Renal cortical epithelial cell (primary cell): ENCODE data around the gene RAP1GDS1. TPM values are rescaled to one million over a fixed set of nuclear protein-coding genes. Genes with fewer than 3 reads are reported as not detected.
"Not testable (repeated sequence)": the region's sequence is repeated elsewhere in the genome, so short reads cannot be mapped to it uniquely, and the experiment has no call there.

Experiments used
- DNase-seq: peaks from one replicate; pipeline ENCODE4 v3.0.0-alpha.2; 2011; ENCODE audit warnings: low read depth
- total RNA-seq: library from RNA; depleted of rRNA; stranded (reverse); fragments of >200 nt; gene quantifications from 2 replicates; pipeline ENCODE4 v1.2.3, GENCODE V29; 2014

Gene RAP1GDS1
- total RNA-seq, 1 donor from 2014 or later, result 66.8 TPM

DNA sequence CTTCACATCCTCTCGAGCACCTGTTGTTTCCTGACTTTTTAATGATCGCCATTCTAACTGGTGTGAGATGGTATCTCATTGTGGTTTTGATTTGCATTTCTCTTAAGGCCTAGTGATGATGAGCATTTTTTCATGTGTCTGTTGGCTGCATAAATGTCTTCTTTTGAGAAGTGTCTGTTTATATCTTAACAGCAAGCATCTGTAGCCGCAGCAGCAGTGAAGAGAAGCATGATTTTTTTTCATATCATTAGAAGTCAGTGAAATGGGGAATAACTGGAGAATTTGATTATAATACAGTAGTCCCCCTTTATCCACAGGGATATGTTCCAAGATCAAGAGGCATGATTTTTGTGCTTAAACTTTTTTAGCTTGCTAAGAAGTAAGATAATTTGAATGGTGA is 27.5 kb downstream of the RAP1GDS1 start:
- not testable (repeated sequence) for DNase-seq

DNA sequence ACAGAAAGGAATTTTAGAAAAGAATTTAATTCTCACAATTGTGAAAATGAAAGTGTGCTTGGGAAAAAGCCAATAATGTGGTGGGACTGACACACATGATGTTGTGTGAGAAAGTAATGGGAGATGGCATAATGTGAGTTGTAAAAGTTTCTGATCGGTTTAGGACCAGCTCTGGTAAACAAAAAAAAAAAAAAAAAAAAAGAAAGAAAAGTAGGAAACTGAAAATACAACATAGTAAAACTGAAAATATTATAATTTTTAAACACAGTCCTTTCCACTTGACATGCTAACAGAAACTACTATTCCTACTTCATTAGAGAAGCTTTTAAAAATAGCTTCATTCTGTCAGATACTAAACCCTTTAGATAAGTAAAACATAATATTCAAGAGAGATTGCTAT is 28.2 kb downstream of the RAP1GDS1 start:
- no peak for DNase-seq

DNA sequence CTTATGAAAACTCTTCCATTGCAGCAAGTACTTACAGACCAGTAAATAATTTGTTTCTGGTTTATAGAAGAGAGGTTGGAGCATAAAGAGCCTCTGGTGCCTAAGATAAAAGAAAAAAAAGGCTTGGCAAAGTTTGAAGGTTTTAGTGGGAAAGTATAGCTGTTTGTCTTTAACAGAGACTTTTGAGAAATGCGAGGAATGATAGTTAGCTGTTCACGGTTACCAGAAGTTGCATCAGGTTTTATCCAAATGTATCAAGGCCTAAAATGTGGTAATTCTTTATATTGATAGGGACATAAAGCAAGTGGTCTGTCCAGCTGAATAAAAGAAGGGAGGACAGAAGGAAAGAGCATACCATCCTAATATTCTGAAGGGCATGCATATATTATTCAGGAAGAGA is 29.3 kb downstream of the RAP1GDS1 start:
- DNase-seq, result peak; percentile 19

DNA sequence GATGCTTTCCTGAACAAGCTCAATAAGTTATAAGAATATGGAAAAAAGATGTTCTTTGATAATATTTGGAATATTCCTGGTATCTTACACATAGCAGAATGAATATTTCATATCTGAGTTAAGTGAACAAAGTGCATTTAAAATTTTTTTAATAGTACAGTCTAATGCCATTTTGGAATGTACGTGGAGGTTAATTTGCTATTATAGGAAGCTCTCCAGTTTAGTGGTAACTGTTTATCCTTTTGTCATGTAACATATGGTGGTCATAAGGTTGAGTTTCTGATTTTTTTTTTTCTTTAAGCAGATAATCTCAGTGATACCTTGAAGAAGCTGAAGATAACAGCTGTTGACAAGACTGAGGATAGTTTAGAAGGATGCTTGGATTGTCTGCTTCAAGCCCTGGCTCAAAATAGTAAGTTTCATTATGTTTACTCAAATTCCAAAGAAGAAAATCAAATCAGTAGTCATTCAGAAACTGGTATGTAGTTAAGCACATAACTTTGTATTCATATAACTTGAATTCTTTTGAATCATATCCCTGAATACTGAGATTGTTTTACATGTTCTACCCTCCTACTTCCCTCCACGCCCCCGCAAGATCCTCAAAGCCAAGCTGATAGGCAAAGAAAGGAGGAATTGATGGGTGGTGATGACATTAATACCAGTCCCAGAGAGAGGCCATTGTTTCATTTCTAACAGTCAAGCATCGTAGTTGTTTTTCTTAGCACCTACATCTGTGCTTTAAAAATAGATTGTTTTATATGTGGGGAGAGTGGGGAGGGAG is 32.1 kb downstream of the RAP1GDS1 start:
- DNase-seq, result no peak

DNA sequence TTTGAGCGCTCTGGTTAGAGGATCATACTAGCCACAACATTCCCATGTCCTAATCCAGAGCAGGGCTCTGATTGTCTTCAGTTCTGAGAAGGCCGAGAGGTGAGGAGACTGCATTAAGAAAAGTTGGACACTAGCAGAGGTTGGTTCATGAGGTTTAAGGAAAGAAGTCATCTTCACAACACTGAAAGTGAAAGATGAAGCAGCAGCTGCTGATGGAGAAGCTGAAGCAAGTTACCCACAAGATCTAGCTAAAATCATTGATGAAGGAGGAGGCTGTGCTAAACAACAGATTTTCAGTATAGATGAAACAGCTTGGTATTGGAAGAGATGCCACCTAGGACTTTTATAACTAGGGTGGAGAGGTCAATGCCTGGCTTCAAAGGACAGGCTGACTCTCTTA is 36.8 kb downstream of the RAP1GDS1 start:
- no peak for DNase-seq

DNA sequence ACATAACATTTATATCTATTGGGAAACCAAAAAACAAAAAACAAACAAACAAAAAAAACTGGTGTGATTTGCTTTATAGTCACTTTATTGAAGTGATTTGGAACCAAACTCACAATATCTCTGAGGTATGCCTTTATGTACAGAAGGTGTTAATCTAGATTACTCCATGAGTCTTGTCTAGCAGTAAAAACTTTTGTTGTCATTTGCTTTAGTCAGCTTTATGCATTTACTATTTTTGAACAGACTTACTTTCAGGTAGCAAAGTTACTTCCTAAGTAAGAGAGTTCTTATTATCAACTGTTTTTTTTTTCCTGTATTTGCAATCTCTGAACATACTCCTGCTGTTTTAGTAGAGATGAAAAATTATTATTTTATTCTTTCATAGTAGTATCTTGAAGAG is 39.5 kb downstream of the RAP1GDS1 start:
- DNase-seq, result no peak

DNA sequence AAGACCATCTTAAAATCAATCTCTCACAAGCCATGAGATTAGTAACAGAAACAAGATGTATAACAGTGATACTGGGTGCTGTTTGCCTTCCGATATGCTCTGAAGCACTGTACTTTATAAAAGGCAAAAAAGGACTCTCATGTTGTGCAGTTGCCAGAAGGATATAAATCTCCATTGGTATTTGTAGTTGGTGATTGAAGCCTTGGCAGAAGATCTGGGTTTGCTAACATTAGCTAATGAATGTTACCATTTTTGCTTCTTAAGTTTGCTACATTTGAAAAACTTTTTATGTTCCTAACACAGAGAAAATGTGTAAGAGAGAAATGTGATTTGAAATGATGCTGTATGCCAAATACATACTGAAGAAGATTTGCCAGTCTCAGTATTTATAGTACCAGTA is 44.4 kb downstream of the RAP1GDS1 start:
- DNase-seq, result no peak

DNA sequence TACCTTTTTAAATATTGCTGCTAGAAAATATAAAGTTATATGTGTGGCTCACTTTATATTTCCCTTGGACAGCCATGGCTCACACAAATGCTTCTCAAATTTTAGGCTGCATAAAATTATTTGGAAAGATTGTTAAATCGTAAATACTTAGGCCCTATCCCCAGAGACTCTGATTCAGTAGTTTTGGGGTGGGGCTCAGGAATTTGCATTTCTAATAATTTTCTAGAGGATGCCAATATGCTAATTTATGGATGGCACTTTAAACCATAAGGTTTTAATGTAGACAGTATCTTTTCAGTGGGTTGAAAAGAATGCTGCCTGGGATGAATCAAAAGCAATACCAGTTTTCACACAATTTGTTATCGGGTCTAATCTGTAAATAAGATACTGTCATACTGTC is 49.7 kb downstream of the RAP1GDS1 start:
- no peak for DNase-seq

DNA sequence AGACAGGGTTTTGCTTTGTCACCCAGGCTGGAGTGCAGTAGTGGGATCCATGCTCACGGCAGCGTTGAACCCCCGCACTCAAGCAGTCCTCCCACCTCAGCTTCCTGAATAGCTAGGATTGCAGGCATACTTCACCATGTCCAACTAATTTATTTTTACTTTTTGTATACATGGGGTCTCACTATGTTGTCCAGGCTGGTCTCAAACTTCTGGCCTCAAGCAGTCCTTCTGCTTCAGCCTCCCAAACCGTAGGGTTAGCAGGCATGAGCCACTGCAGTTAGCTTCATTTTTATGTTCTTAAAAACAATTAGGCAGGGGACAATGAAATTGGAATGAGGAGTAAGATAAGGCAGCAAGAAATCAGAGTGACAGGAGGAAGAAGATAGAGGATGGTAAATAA is 50.5 kb downstream of the RAP1GDS1 start:
- DNase-seq, result no peak

DNA sequence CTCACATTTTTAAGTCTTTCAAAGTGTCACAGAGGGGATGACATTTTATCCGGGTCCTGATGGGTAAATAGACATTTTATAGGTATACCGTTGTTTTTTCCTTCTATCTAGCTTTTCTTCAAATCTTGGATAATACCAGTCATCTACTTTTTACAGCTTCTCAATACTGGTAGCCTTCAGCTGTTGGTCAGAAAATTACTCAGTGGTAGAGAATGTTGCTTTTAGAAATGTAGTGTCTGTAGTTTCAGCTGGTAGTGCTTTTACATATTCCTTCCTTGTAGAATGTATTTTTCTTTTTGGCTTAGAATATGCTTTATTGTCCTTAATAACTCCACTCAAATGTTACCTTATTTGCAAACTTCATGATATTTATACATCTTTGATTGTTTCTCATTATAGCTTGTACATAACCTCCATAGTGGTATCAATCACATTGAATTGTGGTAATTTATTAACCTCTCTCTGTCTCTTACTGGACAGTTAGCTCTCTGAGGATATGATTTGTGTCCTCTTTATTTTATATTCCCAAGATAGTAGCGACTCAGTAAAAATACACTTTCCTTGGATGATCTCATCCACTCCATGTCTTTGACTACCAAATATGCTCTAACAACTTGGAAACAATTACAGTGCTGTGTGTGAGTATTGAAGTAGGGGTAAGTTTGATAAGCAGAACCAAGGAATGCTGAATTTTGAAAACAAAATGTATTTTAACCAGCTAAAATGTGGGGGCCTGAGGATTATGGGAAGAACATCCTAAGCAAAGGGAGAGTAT is 53.8 kb downstream of the RAP1GDS1 start:
- DNase-seq, result peak; percentile 15

DNA sequence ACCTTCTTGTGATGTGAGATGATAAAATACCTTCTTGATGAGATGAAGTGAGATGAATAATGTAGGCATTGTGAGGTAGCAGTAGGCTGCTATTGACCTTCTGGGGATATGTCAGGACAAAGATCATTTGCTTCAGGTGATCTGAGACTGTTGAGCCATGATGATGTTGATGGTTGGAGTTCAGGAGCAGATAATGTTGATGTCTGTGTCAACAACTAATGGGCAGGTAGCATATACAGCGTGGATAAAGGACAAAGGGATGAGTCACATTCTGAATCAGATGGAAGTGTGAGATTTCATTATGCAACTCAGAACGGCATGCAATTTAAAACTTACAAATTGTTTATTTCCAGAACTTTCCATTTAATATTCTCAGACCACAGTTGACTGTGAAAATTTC is 57.3 kb downstream of the RAP1GDS1 start:
- no peak for DNase-seq

DNA sequence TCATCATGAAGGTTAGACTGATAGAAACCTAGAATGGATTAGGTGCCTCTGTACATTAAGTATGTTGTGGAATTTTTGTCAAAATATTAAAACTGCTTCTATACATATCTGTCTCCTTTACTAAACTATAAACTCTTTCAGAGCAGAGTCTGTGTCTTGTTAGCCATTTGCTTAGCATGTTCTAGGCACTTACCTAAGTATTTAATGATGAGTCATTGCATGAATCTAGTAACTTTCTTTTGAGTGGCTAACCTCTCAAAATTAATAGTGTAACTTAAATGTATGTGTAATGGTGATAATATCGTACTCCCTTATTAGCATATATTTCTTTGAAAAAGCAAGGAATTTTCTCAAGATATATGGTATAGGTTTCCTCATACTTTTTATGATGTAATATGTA is 57.8 kb downstream of the RAP1GDS1 start:
- DNase-seq, result no peak

DNA sequence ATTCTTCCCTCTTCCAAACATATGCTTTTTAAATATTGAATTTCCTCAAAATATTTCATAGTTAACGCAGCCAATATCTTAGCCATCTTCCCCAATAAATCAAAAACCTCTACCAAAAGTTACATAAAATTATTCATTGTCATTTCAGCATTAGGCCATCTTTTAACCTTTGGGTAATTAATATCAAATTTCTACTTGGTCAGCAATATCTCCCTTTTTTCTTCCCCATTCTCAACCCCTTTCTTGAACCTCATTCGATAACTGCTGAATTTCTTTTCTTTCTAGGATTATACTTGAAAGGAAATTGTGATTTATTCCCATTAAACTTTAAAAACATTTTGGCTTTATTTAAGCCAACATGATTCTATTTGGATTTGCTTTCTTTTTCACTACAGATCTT is 65.0 kb downstream of the RAP1GDS1 start:
- DNase-seq, result no peak

DNA sequence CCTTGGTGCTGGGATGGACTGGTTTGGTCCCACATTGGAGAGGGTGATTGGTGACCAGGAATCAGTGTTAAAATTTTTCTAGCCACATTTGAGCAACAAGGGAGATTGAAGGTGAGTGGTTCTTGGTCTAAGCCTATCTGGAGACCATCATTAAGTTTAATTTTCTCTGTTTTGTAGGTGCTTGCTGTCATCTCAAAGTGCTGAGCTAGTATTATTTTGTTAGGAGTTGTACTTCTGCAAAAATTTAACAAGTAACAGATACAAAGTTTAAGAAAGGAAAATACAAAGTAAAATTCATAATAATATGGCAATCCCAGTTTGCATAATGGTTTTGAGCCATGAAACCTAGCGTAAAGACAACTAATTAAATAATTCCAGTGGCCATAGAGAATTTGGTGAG is 66.5 kb downstream of the RAP1GDS1 start:
- DNase-seq, result no peak

DNA sequence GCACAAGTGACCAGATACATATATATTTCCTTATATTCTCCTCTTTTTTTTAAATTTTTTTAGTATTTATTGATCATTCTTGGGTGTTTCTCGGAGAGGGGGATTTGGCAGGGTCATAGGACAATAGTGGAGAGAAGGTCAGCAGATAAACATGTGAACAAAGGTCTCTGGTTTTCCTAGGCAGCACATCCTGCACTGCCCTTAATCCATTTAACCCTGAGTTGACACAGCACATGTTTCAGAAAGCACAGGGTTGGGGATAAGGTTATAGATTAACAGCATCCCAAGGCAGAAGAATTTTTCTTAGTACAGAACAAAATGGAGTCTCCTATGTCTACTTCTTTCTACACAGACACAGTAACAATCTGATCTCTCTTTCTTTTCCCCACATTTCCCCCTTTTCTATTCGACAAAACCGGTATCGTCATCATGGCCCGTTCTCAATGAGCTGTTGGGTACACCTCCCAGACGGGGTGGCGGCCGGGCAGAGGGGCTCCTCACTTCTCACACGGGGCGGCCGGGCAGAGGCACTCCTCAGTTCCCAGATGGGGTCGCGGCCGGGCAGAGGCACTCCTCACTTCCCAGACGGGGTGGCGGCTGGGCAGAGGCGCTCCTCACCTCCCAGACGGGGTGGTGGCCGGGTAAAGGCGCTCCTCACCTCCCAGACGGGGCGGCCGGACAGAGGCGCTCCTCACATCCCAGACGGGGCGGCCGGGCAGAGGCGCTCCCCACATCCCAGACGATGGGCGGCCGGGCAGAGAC is 68.9 kb downstream of the RAP1GDS1 start:
- DNase-seq, result not testable (repeated sequence)

DNA sequence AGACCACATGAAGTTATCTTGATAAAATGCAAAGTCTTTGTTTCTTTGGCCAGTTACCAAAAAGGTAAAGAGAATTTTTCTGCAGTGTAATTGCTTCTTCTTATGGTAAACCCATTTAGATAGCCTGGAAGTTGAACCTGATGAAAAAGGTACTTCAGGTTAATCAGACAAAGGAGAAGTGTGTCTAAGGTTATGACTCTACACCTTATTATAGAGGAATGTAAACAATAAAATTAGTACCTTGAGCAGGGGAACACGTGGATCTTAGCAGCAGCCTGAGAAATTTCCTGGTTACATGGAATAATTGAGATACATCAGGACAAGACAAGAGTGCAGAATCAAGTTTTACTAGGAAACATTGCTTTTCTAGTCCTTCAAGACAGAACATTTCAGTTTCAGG is 70.8 kb downstream of the RAP1GDS1 start:
- no peak for DNase-seq

DNA sequence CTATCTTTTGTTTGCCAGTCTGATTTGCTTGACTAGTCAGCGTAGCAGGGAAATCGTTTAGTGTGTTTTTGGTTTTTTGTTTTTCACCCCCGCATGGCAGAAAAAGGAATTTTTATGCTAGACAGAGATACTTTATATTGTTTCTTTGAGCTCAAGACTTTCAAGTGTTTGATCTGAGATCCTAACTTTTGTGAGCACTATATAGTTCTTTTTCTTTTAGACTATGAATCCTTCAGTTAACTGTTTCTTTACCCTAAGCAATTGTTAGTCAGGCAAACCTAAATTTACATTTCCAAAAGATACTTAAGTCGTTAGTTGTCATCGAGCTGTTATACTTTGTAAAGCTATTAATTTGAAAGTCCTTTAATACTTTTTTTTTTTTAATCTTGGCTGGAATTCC is 73.3 kb downstream of the RAP1GDS1 start:
- DNase-seq, result no peak

DNA sequence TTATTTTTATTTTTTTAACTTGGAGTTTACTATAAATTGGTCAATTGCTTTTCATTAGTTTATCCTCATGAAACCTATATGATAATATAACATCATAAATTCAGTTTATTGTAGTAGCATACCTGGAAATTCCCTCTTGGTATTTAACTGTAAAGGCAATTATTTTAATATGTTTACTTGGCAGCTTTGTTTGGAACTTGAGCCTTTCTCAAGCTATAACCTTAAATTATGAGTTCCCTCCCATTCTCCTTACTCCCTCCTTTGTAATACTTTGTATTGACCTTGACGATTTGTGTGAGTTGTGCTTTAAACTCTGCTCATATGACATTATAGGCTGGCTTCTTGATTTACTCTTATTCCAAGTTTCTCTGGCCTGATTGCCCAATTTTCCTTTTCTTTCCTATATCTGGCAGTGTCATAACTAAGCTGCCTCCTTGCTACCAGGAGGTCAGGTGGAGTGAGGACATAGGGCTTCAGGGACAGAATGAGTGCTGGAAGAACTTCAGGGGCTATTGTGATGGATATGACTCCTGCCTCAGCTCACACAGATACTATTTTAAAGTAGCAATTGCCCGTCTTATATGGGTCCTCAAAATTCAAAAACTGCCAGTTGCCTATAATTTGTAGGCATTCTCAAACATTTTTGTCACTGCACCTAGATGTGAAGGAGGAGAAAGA is 77.7 kb downstream of the RAP1GDS1 start:
- no peak for DNase-seq

DNA sequence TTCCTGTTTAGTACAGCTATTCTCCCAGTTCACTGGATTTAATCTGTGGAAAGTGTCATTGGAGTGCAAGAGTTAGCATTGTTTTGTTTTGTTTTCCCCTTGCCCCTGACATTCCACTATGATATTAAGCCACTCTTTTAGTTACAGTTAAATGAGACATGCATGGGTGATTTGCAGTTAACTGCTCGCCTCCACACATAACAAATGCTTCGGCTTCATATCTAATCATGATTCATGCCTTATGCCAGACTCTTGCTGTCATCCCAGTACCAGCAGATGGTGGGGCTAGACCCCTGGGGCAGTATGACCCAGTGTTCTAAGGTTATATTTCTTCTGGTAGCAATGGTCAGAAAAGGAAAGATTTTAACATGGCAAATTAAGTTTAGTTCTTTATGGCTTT is 80.1 kb downstream of the RAP1GDS1 start:
- peak; percentile 90 for DNase-seq

DNA sequence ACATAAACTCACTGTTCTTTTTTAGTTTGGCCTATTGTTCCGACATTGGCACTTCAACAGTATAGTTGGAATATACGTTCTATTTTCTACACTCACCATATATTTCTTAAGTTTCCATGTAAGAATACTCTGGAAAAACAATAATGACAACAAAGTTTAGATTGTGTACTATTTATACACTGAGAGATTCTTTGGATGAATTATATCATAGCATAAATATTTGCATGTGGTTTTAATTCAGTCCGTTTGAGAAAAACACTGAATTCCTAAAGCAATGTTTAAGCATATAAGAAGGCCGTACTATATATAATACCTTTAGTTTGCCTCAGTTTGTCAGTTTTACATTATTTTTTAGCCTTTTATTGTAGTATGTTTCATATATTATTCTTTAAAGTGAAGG is 82.4 kb downstream of the RAP1GDS1 start:
- no peak for DNase-seq

DNA sequence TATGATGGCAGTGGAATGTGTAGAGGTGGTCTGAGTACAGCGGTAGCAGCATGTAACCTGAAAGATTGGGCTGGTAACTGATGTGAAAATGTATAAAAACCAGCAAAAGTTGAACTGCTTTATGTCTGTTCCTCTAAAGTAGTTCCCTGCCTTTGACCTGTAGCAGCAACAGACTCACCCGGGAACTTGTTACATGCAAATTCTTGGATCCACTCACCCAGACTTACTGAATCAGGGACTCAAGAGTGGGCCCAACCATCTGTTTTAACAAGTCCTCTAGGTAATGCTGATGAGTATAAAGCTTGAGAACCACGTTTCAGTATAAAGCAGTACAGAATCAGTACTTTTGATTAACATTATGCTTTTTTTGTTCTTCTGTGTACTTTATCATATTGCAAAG is 84.7 kb downstream of the RAP1GDS1 start:
- peak; percentile 7 for DNase-seq

DNA sequence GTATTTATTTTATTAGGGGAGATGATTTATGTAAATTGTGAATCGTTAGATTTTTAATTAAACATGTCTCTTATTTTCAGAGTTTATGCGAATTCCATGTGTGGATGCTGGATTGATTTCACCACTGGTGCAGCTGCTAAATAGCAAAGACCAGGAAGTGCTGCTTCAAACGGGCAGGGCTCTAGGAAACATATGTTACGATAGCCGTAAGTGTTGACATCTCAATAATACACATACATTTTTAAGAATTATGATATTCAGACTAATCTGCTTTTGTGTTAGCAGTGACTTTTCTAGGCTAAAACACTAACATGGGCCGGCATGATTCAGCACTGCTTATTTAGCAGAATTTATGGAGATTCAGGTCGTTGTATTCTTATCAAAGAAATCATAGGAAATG is 91.2 kb downstream of the RAP1GDS1 start:
- no peak for DNase-seq
